ENCODE measurements around the gene SLC16A2.

SLC16A2 gene

GRCh38 chrX:74546984-74547383 is 125.7 kb downstream of the SLC16A2 start:
- H3K9me3 ChIP-seq, result no peaks in the 10 kb centered on the region
- no peak overlapping the region for H3K4me3 ChIP-seq (ENCODE audit: low read depth in 1 of 2, low read length in 1 of 2)
- H3K27me3 ChIP-seq, result no peaks in the 10 kb centered on the region
- H3K27ac ChIP-seq, result no peak overlapping the region
- H3K36me3 ChIP-seq, result no peaks in the 10 kb centered on the region
- no peaks in the 10 kb centered on the region for H3K4me1 ChIP-seq (ENCODE audit: control insufficient read depth in 1 of 2, insufficient read depth in 1 of 2, low read depth in 1 of 2, low read length in 1 of 2)
- no peak for TF ChIP-seq CTCF (IDR thresholded peaks at IDR 0.05)

- H3K36me3 ChIP-seq, result no peaks in the 10 kb centered on the region
- H3K27me3 ChIP-seq, result no peaks in the 10 kb centered on the region
- H3K27ac ChIP-seq, result no peak overlapping the region
- TF ChIP-seq CTCF (IDR thresholded peaks at IDR 0.05), result peak; percentile 90
- no peak overlapping the region for H3K4me3 ChIP-seq (ENCODE audit: low read depth in 1 of 2, low read length in 1 of 2)
- no peaks in the 10 kb centered on the region for H3K9me3 ChIP-seq
- H3K4me1 ChIP-seq (ENCODE audit: control insufficient read depth in 1 of 2, insufficient read depth in 1 of 2, low read depth in 1 of 2, low read length in 1 of 2), result no peaks in the 10 kb centered on the region
Observed at GRCh38 chrX:74550295-74550802, 129.1 kb downstream of the SLC16A2 start.

GRCh38 chrX:74551934-74552333 is 130.6 kb downstream of the SLC16A2 start:
- no peaks in the 10 kb centered on the region for H3K9me3 ChIP-seq
- no peaks in the 10 kb centered on the region for H3K4me1 ChIP-seq (ENCODE audit: control insufficient read depth in 1 of 2, insufficient read depth in 1 of 2, low read depth in 1 of 2, low read length in 1 of 2)
- H3K36me3 ChIP-seq, result no peaks in the 10 kb centered on the region
- TF ChIP-seq CTCF (IDR thresholded peaks at IDR 0.05), result no peak
- no peak overlapping the region for H3K4me3 ChIP-seq (ENCODE audit: low read depth in 1 of 2, low read length in 1 of 2)
- H3K27ac ChIP-seq, result no peak overlapping the region
- no peaks in the 10 kb centered on the region for H3K27me3 ChIP-seq

- Histone ChIP-seq H3K27me3 (no peaks in the 10 kb centered on the region), H3K4me1 (ENCODE audit: control insufficient read depth in 1 of 2, insufficient read depth in 1 of 2, low read depth in 1 of 2, low read length in 1 of 2) (no peaks in the 10 kb centered on the region), H3K27ac (no peak overlapping the region), H3K9me3 (no peaks in the 10 kb centered on the region), H3K36me3 (no peaks in the 10 kb centered on the region), H3K4me3 (ENCODE audit: low read depth in 1 of 2, low read length in 1 of 2) (no peak overlapping the region)
- TF ChIP-seq CTCF (IDR thresholded peaks at IDR 0.05), result no peak
Observed at GRCh38 chrX:74557378-74557777, 136.1 kb downstream of the SLC16A2 start.

- Histone ChIP-seq H3K27ac (no peak overlapping the region), H3K27me3 (no peaks in the 10 kb centered on the region), H3K4me1 (ENCODE audit: control insufficient read depth in 1 of 2, insufficient read depth in 1 of 2, low read depth in 1 of 2, low read length in 1 of 2) (no peaks in the 10 kb centered on the region), H3K36me3 (no peaks in the 10 kb centered on the region), H3K9me3 (no peaks in the 10 kb centered on the region), H3K4me3 (ENCODE audit: low read depth in 1 of 2, low read length in 1 of 2) (no peak overlapping the region)
- TF ChIP-seq CTCF (IDR thresholded peaks at IDR 0.05), result no peak
Observed at GRCh38 chrX:74578137-74578536, 156.8 kb downstream of the SLC16A2 start.
